SK-N-SH treated with all-trans-retinoic acid at 6 μM for 48 hours (cell line): Measurements from ENCODE around the gene TRIM24.

Experiments used
- ARNTL ChIP-seq: fragments of 450-650 bp; formaldehyde crosslinking; IDR thresholded peaks from 2 replicates; pipeline ENCODE4 v1.5.0; 2020; ENCODE audit warnings: low read depth, mild to moderate bottlenecking, moderate library complexity, borderline replicate concordance
- BACH2 ChIP-seq: fragments of 250-450 bp; sonication (Bioruptor Pico); IDR thresholded peaks from 2 replicates; pipeline ENCODE4 v1.9.0; 2021; ENCODE audit warnings: mild to moderate bottlenecking, borderline replicate concordance
- ESRRG ChIP-seq: fragments of 250-450 bp; sonication (Bioruptor Pico); IDR thresholded peaks from 2 replicates; pipeline ENCODE4 v1.6.1; 2021; ENCODE audit warnings: mild to moderate bottlenecking
- ISL1 ChIP-seq: fragments of 250-450 bp; sonication (Bioruptor Pico); IDR thresholded peaks from 2 replicates; pipeline ENCODE4 v2.1.2; 2022; ENCODE audit warnings: mild to moderate bottlenecking, moderate library complexity
- OSR1 ChIP-seq: fragments of 250-450 bp; sonication (Bioruptor Pico); IDR thresholded peaks from 2 replicates; pipeline ENCODE4 v1.8.0; 2022; ENCODE audit warnings: moderate library complexity, mild to moderate bottlenecking, inconsistent platforms
- PATZ1 ChIP-seq: fragments of 250-450 bp; sonication (Bioruptor Pico); IDR thresholded peaks from 2 replicates; pipeline ENCODE4 v1.8.0; 2020; ENCODE audit warnings: mild to moderate bottlenecking, moderate library complexity, borderline replicate concordance
- PPARA ChIP-seq: fragments of 250-450 bp; sonication (Bioruptor Pico); IDR thresholded peaks from 2 replicates; pipeline ENCODE4 v1.5.0; 2020; ENCODE audit warnings: mild to moderate bottlenecking, borderline replicate concordance
- SNAI2 ChIP-seq: fragments of 250-450 bp; sonication (Bioruptor Pico); IDR thresholded peaks from 2 replicates; pipeline ENCODE4 v1.5.0; 2020; ENCODE audit warnings: mild to moderate bottlenecking, moderate library complexity
- TCF4 ChIP-seq: fragments of 250-450 bp; sonication (Bioruptor Pico); IDR thresholded peaks from 2 replicates; pipeline ENCODE4 v1.8.0; 2021; ENCODE audit warnings: mild to moderate bottlenecking, moderate library complexity, borderline replicate concordance
- TOX ChIP-seq: fragments of 250-450 bp; sonication (Bioruptor Pico); IDR thresholded peaks from 2 replicates; pipeline ENCODE4 v1.8.0; 2021; ENCODE audit warnings: mild to moderate bottlenecking, moderate library complexity, borderline replicate concordance
- ZFP30 ChIP-seq: fragments of 450-650 bp; formaldehyde crosslinking; IDR thresholded peaks from 2 replicates; pipeline ENCODE4 v1.5.0; 2022; ENCODE audit warnings: mild to moderate bottlenecking, moderate library complexity
- ZNF70 ChIP-seq: fragments of 450-650 bp; formaldehyde crosslinking; IDR thresholded peaks from 2 replicates; pipeline ENCODE4 v1.5.0; 2020; ENCODE audit warnings: mild to moderate bottlenecking, moderate library complexity
- TF ChIP-seq, protein P1 (sequence below): fragments of 250-450 bp; sonication (Bioruptor Pico); IDR thresholded peaks from 2 replicates; pipeline ENCODE4 v1.5.1; 2020; ENCODE audit warnings: low read depth, mild to moderate bottlenecking, moderate library complexity

DNA sequence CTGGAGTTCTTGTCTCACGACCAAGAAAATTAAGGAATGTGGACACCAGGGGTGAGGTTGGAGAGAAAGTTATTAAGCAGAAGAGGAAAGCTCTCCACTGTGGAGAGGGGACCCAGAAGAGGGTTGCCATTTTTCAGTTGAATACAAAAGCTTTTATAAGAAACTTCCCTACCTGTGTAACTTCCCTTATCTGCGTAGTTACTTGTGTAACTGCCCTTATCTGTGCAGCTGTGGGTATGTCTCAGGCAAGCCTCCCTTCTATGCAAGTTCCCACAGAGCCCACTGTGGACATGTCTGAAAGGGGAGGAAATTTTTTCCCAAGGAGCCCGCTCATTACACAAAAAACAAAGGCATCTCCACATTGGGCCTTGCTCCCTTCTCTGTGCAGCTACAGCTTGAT is 146.2 kb downstream of the TRIM24 start:
- no peak for TF ChIP-seq SNAI2 (CRISPR knock-in tag)
- TF ChIP-seq TCF4 = no peak
- TF ChIP-seq ESRRG (CRISPR knock-in tag) = no peak
- TF ChIP-seq ZFP30 (CRISPR knock-in tag) = no peak
- no peak for TF ChIP-seq ISL1 (CRISPR knock-in tag)
- TF ChIP-seq ZNF70 (CRISPR knock-in tag) = no peak
- TF ChIP-seq ARNTL (CRISPR knock-in tag) = no peak
- TF ChIP-seq, protein P1, sequence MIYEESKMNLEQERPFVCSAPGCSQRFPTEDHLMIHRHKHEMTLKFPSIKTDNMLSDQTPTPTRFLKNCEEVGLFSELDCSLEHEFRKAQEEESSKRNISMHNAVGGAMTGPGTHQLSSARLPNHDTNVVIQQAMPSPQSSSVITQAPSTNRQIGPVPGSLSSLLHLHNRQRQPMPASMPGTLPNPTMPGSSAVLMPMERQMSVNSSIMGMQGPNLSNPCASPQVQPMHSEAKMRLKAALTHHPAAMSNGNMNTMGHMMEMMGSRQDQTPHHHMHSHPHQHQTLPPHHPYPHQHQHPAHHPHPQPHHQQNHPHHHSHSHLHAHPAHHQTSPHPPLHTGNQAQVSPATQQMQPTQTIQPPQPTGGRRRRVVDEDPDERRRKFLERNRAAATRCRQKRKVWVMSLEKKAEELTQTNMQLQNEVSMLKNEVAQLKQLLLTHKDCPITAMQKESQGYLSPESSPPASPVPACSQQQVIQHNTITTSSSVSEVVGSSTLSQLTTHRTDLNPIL = no peak
- TF ChIP-seq BACH2 = no peak
- TF ChIP-seq PATZ1 = no peak
- no peak for TF ChIP-seq TOX (CRISPR knock-in tag)
- no peak for TF ChIP-seq OSR1 (CRISPR knock-in tag)
- no peak for TF ChIP-seq PPARA (CRISPR knock-in tag)
